Activated CD8-positive, alpha-beta memory T cell treated with anti-CD3 and anti-CD28 coated beads, Interleukin-2, amount 50 U/mL, for 4 hours (primary cell): ENCODE measurements around the gene GARIN3.
"Not testable (repeated sequence)": the region's sequence is repeated elsewhere in the genome, so short reads cannot be mapped to it uniquely, and the experiment has no call there.

ENCODE experiments used
- DNase-seq: peaks from one replicate; pipeline ENCODE4 v3.0.0-alpha.2; 2020

Gene GARIN3

DNA sequence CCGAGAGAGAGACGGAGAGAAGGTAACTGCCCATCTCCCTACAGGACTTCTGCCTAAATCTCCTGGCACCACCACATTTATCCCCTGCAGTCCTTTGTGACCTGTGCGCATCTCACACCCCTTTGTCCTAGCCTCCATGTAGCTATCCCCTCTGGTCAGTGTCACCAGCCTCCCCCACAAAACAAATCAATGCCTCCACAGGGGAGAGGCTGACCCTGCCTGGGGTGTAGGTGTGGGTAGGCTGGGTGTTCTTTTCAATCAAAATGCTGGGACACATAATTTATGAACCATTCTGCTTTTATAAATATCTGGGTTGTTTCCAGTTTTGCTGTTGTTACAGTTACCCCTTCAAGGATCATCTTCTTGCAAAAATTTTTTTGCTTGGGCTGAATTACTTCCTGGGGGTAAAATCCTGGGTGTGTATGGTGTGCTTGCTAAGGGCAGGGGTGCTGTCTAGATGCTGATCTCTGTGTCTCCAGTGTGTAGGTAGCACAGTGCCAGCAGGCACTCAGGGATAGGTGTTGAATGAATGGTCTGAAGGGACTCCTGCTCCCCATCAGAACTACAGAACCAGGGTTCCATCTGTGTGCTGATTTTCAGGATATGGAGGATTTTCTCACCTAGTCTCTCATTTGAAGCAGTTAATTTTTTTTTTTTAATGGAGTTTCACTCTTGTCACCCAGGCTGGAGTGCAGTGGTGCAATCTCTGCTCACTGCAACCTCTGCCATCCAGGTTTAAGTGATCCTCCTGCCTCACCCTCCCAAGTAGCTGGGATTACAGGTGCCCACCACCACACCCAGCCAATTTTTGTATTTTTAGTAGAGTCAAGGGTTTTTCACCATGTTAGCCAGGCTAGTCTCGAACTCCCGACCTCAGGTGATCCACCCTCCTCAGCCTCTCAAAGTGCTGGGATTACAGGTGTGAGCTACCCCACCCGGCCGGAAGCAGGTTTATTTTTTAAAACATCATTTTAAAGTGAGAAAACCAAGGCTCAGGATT, at the start of gene GARIN3:
Gene GARIN3 (minus strand): TSS at position 51 of the 1,000 bp plus-strand sequence. CDS start 96 bp downstream, outside the sequence.
- no peak for DNase-seq

DNA sequence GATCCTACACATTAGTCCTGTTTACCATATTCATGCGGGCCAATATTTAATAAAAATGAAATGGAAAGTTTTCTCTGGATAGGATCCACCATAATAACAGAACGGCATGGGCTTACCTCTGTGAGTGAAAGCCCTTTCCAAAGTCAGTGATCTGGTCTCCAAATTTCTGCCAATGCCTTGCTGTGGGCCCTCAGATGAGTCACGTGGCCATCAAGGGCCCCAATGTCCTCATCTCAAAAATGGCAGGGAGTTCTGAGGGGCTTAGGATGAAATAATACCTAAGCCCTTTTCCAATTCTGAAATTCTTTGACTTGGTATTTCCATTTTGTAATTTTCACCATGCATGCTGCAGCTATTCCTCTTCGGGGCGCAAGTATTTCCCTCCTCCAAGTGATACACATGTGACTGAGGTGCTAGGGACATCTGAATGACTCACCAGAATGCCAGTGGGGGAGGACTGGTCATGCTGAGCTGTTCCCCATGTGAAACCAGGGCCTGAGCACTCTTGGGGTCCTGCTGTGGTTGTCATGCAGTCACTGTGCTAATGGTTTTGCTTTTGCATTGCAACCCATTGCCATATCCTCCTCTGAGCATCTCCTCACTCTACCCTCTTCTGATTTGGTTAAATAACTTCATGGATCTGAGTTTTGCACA, 49.6 kb upstream of the GARIN3 start:
- DNase-seq, result no peak

DNA sequence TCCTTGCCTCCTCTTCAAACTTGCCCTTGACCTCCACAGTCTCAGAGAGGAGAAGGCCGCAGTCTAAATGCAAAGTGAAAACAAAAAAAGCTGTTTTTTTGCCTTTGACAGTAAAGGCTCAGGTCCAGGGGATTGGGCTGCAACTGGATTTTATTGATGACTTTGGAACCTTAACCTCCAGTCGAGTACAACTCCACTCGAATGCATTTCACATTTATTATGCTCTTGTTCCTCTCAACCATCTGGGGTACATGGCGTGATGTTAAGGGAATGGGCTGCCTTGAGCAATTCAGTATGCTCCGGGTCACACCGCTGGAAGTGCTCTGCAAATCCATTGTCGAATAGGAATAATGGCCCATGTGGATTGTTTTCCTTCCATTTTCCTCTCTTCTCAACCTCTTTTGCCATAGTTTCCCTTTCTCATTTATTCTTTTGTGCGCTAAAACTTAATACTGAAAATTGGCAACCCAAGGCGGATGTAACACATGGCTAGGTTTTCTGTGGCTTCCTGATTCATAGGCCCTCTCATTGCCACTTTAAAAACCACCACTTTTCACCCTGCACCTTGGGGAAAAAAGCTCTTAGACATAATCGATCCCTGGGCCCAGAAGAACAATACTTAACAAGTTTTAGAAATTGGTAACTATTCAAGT, 48.9 kb upstream of the GARIN3 start:
- DNase-seq, result no peak

DNA sequence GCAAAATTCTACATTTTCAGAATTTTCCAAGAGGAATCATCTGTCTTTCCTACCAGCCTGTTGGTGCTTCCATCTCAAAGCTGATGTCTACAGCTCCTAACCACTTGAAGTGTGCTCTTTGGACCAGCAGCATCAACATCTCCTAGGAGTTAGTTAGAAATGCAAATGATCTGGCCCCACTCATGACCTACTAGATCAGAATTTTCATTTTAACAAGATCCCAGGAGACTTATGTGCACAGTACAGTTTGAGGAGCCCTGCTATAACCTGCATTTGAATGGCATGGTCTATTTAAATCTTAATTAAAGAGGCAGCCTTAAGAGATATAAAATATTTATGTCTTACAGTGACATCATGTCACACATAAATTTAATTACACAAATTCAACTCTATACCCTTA, 48.4 kb upstream of the GARIN3 start:
- DNase-seq, result no peak

DNA sequence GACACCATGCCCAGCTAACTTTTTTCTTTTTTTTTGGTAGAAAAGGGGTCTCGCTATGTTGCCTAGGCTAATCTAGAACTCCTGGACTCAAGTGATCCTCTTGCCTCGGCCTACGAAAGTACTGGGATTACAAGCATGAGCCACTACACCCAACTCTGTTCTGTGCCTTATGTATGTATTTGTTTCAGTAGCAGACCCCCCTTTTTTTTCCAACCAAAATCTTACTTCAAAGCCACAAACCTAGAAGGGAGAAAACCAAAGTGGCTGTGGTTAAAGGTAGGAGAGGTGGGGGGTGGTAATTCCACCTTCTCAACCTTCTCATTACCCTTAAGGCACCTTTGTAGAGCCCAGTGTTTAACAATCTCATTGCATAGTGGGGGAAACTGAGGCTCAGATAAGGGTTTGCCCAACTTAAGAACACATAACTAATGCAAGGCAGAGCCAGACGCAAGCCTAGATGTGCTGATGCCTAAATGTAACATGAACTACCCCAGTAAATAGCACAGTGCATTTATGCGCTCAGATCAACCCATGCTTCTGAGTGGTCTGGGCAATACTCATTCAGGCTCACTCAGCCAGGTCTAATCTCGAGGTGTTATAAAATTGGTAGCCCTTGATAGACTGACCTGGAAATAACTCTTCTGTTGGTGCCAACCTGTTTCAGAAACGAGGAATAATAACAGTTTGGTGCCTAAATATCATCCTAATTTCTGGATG, 47.6 kb upstream of the GARIN3 start:
- DNase-seq, result no peak

DNA sequence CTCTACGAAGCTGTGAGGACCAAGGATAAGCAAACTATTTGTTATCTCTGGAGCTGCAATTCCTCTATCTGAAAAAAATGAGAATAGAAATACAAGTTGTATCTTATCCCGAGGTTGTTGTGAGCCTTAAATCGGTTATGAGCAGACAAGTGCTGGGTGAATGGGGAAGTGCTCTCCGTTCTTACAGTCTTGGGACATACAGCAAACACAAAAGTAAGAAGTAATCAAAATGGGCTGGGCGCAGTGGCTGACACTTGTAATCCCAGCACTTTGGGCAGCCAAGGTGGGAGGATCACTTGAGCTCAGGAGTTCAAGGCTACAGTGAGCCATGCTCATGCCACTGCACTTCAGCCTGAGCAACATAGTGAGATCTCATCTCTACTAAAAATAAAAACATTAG, 46.2 kb upstream of the GARIN3 start:
- no peak for DNase-seq

DNA sequence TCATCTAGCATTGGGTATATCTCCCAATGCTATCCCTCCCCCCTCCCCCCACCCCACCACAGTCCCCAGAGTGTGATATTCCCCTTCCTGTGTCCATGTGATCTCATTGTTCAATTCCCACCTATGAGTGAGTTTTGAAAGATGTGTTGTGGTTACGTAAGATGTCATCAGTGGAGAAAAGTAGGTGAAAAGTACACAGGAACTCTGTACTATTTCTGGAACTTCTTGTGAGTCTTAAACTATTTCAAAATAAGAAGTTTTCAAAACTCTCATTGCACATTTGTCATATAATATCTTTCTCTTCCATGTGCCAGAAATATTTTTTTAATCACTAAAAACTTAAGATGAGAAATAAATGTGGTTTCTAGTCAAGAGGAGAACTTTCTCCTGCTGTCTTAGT, 44.6 kb upstream of the GARIN3 start:
- DNase-seq, result not testable (repeated sequence)

DNA sequence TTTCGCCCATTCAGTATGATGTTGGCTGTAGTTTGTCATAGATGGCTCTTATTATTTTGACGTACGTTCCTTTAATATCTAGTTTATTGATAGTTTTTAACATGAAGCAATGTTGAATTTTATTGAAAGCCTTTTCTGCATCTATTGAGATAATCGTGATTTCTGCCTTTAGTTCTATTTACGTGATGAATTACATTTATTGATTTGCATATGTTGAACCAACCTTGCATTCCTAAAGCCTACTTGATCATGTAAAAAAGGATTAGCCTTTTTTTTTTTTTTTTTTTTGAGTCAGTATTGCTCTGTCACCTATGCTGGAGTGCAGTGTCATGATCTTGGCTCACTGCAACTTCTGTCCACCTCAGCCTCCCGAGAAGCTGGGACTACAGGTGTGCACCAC, 39.6 kb upstream of the GARIN3 start:
- DNase-seq, result no peak

DNA sequence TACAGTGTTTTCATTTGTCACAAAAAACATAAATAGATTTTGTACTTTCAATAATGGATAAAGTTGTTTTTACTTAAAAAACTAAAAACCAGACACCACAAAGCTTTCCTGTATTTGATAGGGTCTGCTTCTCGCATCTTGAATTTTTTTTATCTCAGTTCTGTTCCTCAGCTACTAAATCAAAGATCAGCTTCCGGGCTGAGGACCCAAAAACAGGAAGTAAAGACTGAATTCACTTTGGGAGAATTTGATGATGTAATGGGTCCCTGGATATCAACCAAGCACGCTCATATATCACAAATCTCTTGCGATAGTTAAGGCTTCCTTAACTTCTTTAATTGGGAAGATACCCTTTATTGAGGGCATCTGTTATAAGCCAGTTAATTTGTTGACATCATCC, 38.7 kb upstream of the GARIN3 start:
- DNase-seq, result no peak

DNA sequence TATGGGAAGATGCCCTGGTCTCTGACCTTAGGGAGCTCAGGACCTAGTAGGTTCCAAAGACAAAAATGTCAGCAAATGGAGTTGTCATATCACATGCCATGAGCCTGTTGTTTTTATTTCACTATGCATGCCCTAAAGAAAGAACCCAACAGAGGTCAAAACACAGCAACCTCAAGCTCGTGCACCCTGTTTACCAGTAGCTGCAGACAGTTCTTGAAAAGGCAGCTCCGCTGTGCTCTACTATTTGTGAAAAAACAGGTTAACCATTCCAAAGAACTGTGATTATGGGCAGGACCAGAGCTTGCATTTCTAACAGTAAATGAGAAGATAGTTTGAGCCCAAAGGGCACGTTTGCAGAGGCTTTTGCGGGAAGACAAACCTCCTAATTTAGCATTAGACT, 37.4 kb upstream of the GARIN3 start:
- no peak for DNase-seq

DNA sequence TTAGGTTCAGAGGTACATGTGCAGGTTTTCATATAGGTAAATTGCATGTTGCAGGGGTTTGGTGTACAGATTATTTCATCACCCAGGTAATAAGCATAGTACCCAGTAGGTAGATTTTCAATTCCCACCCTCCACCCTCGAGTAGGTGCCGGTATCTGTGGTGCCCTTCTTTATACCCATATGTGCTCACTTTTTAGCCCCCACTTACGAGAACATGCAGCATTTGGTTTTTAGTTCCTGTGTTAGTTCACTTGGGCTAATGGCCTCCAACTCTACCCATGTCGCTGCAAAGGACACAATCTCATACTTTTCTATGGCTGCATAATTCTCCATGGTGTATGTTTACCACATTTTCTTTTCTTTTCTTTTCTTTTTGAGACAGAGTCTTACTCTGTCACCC, 35.8 kb upstream of the GARIN3 start:
- no peak for DNase-seq

DNA sequence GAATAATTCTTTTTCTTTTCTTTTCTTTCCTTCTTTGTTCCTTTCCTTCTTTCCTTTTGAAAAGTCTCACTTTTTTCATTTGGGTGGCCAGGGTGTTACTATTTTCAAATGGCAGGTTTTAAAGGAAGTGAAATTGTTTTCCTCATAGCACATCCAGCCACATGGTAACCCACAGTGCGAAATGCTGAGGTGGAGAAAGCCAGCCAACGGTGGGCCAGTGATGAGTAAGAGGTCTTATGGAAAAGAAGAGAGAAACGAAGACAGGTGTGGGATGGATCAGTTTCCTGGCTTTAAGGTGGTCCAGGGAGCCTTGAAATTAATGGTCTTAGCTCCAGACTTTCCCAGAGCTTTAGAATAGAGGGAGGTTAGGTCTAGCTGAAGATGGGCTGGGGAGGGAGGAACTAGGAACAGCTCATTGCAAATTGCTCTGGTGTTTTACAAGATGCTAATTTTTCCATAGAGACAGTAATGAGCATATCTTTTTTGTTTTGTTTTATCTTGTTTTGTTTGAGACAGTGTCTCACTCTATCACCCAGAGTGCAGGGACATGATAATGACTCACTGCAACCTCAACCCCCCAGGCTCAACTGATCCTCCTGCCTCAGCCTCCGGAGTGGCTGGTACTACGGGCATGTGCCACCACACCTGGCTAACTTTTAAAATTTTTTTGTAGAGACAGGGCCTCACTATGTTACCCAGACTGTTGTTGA, 32.4 kb upstream of the GARIN3 start:
- peak; percentile 66 for DNase-seq

DNA sequence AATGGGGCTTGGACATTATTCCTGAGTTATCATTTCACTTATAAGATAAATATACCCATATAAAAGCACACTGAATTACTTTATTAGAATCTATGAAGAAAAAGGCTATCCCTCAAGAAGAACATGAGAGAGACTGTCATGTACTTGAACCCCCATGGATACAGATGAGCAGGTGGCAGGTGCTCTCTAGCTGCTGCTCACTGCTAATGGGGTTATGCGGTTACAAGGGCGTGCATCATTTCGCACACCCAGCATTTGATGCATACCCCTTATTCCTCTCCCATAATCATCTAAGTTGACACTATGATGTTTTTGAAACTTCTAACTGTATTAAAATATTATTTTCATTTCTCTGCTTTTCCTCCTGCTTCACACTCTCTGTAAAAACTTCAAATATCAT, 31.0 kb upstream of the GARIN3 start:
- no peak for DNase-seq

DNA sequence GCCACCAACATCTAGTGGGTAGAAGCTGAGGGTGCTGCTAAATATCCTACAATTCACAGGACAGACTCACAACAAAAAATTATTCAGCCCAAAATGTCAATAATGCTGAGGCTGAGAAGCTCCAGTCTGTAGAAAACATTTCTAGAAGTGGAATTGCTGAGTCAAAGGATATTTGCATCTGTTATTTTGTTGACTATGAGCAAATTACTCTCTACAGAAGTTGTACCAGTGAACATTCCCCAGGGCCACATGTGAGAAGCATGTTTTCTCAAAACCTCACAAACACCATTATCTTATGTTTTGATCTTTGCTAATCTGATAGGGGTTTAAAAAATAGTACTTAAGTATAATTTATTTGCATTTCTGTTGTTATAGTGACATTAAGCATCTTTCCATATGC, 30.0 kb upstream of the GARIN3 start:
- DNase-seq, result no peak

DNA sequence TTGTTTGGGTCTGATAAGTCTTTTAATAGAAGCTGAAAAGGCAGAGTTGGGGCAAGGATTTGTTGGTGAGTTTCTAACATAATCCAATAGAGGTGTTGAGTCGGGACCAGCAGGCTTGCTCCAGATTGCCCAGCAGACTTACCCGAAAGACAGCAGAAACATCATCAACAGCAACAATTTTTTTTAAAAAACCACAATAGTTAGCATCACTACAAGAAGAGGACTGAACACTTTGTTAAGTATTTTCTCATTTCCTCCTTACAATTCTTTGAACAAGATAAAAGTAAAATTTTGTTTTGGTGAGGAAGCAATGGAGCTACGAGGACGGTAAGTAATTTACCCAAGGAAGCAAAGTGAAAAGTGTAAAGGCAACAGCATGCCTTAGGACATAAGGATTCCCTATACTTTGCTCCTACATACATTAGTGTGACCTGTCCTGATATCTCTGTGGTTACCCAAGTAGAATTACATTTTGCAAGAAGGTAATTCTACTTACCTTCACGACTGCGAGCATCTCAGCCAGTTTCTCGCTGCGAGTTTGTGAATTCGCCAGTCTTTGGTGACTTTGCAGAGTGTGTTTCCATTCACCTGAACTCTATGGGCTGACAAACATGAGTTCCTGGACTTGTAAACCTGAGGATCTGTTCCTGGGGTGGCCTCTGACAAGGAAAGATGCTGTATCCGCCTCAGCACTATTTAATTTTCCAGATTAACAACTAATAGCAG, 27.8 kb upstream of the GARIN3 start:
- no peak for DNase-seq

DNA sequence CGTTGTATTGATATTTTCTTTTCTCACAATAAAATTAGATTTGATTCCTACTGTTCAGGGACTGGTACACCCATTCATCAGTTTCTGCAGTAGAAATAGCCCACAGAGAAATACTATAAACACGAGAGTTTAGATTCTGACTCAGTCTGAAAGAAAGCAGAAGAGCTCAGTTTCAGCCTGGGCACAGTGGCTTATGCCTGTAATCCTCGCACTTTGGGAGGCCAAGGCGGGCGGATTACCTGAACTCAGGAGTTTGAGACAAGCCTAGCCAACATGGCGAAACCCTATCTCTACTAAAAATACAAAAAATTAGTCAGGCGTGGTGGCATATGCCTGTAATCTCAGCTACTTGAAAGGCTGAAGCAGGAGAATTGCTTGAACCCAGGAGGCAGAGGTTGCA, 23.2 kb upstream of the GARIN3 start:
- no peak for DNase-seq

DNA sequence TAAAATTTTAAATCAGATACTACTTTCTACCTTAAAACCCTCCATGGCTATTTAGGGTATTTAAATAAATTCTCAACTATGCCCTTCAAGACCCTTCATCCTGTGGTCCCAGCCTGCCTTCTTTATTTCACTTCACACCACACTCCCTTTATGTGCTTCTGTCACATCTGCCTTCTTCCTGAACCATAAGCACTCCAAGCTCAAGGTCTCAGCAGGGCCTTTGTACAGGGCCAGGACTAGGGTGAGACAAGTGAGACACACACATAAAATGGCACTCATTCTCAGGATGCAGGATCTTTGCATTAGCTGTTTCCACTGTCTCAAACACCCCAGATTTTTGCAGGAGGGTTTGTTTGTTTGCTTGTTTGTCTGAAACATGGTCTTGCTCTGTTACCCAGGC, 22.2 kb upstream of the GARIN3 start:
- no peak for DNase-seq

DNA sequence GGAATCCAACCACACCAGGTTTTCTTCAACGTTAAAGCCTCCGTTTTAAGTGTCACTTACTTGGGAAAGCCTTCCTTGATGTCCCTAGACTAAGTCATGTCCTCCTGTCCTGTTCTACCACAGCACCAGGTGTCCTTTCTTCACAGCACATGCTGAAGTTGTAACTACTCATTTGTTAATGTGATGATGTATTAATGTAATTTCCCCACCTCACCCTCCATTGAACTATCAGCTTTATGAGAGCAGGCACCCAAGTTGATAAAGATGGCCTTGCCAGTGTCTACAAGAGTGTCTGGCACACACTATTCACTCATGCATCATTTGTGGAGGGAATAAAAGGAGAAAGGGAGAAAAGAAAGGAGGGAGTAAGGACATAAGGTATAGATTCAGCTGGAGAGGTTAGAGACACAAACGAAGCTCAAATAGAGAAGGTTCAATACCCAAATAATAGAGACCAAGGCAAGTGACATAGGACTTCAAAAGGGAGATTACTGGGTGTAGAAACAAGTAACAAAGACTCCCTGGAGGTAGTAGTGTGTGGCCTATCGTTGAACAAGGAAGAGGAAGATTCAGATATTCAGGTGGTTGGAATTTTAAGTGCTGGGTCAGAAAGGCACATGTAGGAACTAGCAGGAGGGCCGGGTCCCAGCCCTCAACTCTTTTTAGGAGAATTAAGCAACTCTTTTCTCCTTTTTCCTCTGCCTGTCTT, 21.1 kb upstream of the GARIN3 start:
- no peak for DNase-seq

DNA sequence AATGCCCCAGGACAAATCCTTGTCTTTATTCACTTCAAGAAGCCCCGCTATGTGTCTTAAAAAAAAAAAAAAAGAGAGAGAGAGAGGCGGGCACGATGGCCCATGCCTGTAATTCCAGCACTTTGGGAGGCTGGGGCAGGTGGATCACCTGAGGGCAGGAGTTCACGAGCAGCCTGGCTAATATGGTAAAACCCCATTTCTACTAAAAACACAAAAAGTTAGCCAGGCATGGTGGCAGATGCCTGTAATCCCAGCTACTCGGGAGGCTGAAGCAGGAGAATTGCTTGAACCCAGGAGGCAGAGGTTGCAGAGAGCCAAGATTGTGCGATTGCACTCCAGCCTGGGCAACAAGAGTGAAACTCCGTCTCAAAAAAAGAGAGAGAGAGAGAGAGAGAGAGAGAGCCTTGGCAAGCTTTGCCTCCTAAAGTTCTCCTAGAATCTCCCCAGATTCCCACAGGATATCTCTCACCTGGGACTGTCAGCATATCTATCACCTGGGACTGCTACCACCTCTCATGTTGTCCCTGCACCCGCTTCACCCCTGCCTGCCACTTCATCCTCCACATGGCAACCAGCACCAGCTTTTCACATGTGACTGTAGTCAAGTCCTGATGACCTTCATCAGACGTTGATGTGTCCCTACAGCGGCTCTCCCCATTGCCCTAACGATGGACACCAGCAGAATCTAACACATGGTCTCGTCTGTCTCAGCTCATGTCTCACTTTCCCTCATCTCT, 20.4 kb upstream of the GARIN3 start:
- no peak for DNase-seq

DNA sequence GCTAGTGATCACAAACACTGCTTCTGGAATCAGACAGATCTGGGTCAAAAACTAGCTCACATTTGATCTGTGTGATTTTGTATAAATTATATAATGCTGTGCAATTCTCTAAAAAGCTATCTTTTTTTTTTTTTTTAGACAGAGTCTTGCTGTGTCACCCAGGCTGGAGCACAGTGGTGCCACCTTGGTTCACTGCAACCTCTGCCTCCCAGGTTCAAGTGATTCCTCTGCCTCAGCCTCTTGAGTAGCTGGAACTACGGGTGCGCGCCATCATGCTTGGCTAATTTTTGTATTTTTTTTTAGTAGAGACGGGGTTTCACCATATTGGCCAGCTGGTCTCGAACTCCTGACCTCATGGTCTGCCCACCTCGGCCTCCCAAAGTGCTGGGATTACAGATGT, 19.1 kb upstream of the GARIN3 start:
- not testable (repeated sequence) for DNase-seq
